ENCODE measurements around the gene CDC42BPB. TPM values are rescaled to one million over a fixed set of nuclear protein-coding genes. Genes with fewer than 3 reads are reported as not detected.

CDC42BPB gene
- total RNA-seq, 1 donor from 2014 or later: 116 TPM

DNA sequence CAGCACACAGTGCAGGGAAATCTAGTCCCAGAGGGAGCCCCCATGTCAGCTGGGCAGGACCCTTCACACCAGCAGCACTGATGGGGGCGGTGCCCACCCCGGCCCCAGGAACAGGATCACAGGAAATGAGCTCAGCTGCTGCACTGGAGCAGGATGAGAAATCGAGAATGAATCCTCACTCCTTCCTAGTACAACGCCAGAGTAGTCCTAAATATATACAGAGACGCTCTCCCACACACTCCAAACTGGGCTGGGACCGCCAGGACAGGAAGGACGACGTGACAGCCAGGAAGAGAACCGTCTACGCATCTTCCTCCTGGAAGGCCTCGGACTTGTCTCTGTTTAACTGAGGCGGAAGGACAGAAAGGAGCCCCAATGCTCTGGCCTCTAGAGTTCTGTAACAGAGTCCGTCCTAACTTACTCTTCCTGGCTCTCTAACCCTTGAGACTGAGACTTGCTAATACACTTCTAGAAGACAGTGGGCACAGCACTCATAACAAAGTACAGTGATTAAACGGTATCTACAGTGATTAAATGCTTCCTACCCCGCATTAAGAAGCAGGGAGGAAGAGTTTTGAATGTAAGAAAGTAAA lies 33.4 kb downstream of the CDC42BPB start:
- Histone ChIP-seq H3K4me3 (ENCODE audit: insufficient read depth, low read depth, low read length) (peak overlapping the region; percentile 18), H3K4me2 (ENCODE audit: low read length) (peak overlapping the region; percentile 81), H3K4me1 (ENCODE audit: insufficient read depth, low read length) (peaks cover 34% of the 10 kb centered on the region), H3K9ac (ENCODE audit: low read length) (peak overlapping the region; percentile 75), H4K20me1 (ENCODE audit: insufficient read depth, low read length) (peaks cover 81% of the 10 kb centered on the region), H3K79me2 (ENCODE audit: insufficient read depth, low read length) (peaks cover 94% of the 10 kb centered on the region), H2AFZ (ENCODE audit: low read depth, low read length) (peak overlapping the region; percentile 28), H3K27ac (ENCODE audit: low read depth, low read length) (peak overlapping the region; percentile 87), H3K27me3 (ENCODE audit: insufficient read depth, low read length) (no peaks in the 10 kb centered on the region), H3K36me3 (ENCODE audit: insufficient read depth, low read length) (no peaks in the 10 kb centered on the region), H3K9me3 (ENCODE audit: insufficient read depth, low read depth, low read length) (no peaks in the 10 kb centered on the region)
- peaks cover 38% of the 10 kb centered on the region for H3K4me1 Mint-ChIP-seq (ENCODE audit: low read depth, unreplicated experiment)
- H3K4me3 Mint-ChIP-seq (ENCODE audit: unreplicated experiment): peak overlapping the region; percentile 58
- FAIRE-seq (peak; percentile 64), DNase-seq (ENCODE audit: low read depth) (peak; percentile 67)
- H3K27ac Mint-ChIP-seq (ENCODE audit: unreplicated experiment): peak overlapping the region; percentile 95
- no peak for TF ChIP-seq EZH2 (IDR thresholded peaks at IDR 0.05; ENCODE audit: insufficient read depth, low read length)
- no peak for TF ChIP-seq CTCF (IDR thresholded peaks at IDR 0.05; ENCODE audit: insufficient read depth, low read depth, low read length)
- no peaks in the 10 kb centered on the region for H3K9me3 Mint-ChIP-seq (ENCODE audit: unreplicated experiment)
- H3K36me3 Mint-ChIP-seq (ENCODE audit: low read depth, unreplicated experiment): peaks cover 16% of the 10 kb centered on the region
- H3K27me3 Mint-ChIP-seq (ENCODE audit: low read depth, unreplicated experiment): no peaks in the 10 kb centered on the region

- peaks cover 48% of the 10 kb centered on the region for H3K4me1 Mint-ChIP-seq (ENCODE audit: low read depth, unreplicated experiment)
- H3K4me3 Mint-ChIP-seq (ENCODE audit: unreplicated experiment): peak overlapping the region; percentile 41
- peak overlapping the region; percentile 11 for H3K27ac ChIP-seq (ENCODE audit: low read depth, low read length)
Observed at GRCh38 chr14:103022685-103023044, 34.7 kb downstream of the CDC42BPB start.

More at GRCh38 chr14:103022685-103023044, 34.7 kb downstream of the CDC42BPB start:
- no peak overlapping the region for H3K4me3 ChIP-seq (ENCODE audit: insufficient read depth, low read depth, low read length)
- no peak for DNase-seq (ENCODE audit: low read depth)
- H3K9ac ChIP-seq (ENCODE audit: low read length): peak overlapping the region; percentile 9
- H3K27ac Mint-ChIP-seq (ENCODE audit: unreplicated experiment): peak overlapping the region; percentile 51
- FAIRE-seq: no peak
- peaks cover 24% of the 10 kb centered on the region for H3K36me3 Mint-ChIP-seq (ENCODE audit: low read depth, unreplicated experiment)
- no peak overlapping the region for H2AFZ ChIP-seq (ENCODE audit: low read depth, low read length)
- no peaks in the 10 kb centered on the region for H3K36me3 ChIP-seq (ENCODE audit: insufficient read depth, low read length)
- TF ChIP-seq EZH2 (IDR thresholded peaks at IDR 0.05; ENCODE audit: insufficient read depth, low read length) (no peak), CTCF (IDR thresholded peaks at IDR 0.05; ENCODE audit: insufficient read depth, low read depth, low read length) (no peak)
- peak overlapping the region; percentile 67 for H3K4me2 ChIP-seq (ENCODE audit: low read length)
- no peaks in the 10 kb centered on the region for H3K27me3 Mint-ChIP-seq (ENCODE audit: low read depth, unreplicated experiment)
- H3K27me3 ChIP-seq (ENCODE audit: insufficient read depth, low read length): no peaks in the 10 kb centered on the region
- no peaks in the 10 kb centered on the region for H3K9me3 Mint-ChIP-seq (ENCODE audit: unreplicated experiment)
- H3K4me1 ChIP-seq (ENCODE audit: insufficient read depth, low read length): peaks cover 34% of the 10 kb centered on the region
- H3K9me3 ChIP-seq (ENCODE audit: insufficient read depth, low read depth, low read length): no peaks in the 10 kb centered on the region
- H3K79me2 ChIP-seq (ENCODE audit: insufficient read depth, low read length): peaks cover 94% of the 10 kb centered on the region
- H4K20me1 ChIP-seq (ENCODE audit: insufficient read depth, low read length): peaks cover 82% of the 10 kb centered on the region
